Measurements from ENCODE around the gene OR4E1. TPM values are rescaled to one million over a fixed set of nuclear protein-coding genes. Genes with fewer than 3 reads are reported as not detected.

OR4E1 gene
- total RNA-seq, 1 experiment from 2014 or later = not detected

GRCh38 chr14:21656980-21657379 is 16.6 kb downstream of the OR4E1 start:
- no peaks in the 10 kb centered on the region; the same call in 1 of the 2 replicates for H3K27me3 ChIP-seq (ENCODE audit: control insufficient read depth, insufficient read depth, low read length)
- H3K27ac ChIP-seq (ENCODE audit: low read length) = no peak overlapping the region
- no peaks in the 10 kb centered on the region for H3K9me3 ChIP-seq (ENCODE audit: control insufficient read depth, insufficient read depth, low read depth, low read length)
- H3K4me1 ChIP-seq (ENCODE audit: control insufficient read depth, insufficient read depth, low read length) = no peaks in the 10 kb centered on the region
- DNase-seq (ENCODE audit: low read depth, low spot score) = no peak
- no peaks in the 10 kb centered on the region for H3K36me3 ChIP-seq (ENCODE audit: control insufficient read depth, insufficient read depth, low read length)
- ATAC-seq = no peak
- no peak overlapping the region for H3K4me3 ChIP-seq (ENCODE audit: low read depth in 2 of 2, low read length in 2 of 2)
- TF ChIP-seq, protein P1, sequence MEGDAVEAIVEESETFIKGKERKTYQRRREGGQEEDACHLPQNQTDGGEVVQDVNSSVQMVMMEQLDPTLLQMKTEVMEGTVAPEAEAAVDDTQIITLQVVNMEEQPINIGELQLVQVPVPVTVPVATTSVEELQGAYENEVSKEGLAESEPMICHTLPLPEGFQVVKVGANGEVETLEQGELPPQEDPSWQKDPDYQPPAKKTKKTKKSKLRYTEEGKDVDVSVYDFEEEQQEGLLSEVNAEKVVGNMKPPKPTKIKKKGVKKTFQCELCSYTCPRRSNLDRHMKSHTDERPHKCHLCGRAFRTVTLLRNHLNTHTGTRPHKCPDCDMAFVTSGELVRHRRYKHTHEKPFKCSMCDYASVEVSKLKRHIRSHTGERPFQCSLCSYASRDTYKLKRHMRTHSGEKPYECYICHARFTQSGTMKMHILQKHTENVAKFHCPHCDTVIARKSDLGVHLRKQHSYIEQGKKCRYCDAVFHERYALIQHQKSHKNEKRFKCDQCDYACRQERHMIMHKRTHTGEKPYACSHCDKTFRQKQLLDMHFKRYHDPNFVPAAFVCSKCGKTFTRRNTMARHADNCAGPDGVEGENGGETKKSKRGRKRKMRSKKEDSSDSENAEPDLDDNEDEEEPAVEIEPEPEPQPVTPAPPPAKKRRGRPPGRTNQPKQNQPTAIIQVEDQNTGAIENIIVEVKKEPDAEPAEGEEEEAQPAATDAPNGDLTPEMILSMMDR (IDR thresholded peaks at IDR 0.05) = no peak
- in situ Hi-C loops (cut with HindIII; ENCODE audit: low pct_unique_long_range_greater_than_20kb, low sequenced_read_pairs) = no loop called here
- intact Hi-C loops (cut with micrococcal nuclease; ENCODE audit: unreplicated experiment) = no loop called here
- CTCF ChIA-PET = no interaction called here
- BruUV-seq (replicated peaks) = no TSS peak
- POLR2A ChIA-PET = no interaction called here

DNA sequence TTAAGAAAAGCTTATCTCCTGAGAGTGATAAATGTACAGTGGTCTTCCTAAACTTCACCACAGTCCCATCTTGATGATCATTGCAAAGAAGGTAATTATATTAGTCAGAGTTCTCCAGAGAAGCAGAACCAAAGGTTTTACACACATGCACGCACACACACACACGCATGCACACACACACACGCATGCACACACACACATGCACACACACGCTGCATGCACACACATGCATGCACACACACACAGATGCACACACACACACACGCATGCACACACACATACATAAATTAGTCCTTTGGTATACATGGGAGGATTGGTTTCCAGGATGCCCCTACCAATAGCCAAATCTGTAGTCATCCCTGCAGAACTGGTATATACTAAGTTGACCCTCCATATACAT is 19.4 kb downstream of the OR4E1 start:
- TF ChIP-seq, protein P1 (IDR thresholded peaks at IDR 0.05) = no peak
- TF ChIP-seq SIN3A (IDR thresholded peaks at IDR 0.05; ENCODE audit: borderline replicate concordance, insufficient read depth, low read depth, low read length) = no peak
- TF ChIP-seq TCF7L2 (IDR thresholded peaks at IDR 0.05; ENCODE audit: low read depth, low read length) = no peak
- no peak for TF ChIP-seq REST (IDR thresholded peaks at IDR 0.05; ENCODE audit: insufficient read depth in 1 of 2, low read depth in 2 of 2, low read length in 1 of 2)
- TF ChIP-seq POLR2AphosphoS5 (IDR thresholded peaks at IDR 0.05; ENCODE audit: low read depth, low read length) = no peak
- Histone ChIP-seq H3K9me3 (ENCODE audit: control insufficient read depth, insufficient read depth, low read depth, low read length) (no peaks in the 10 kb centered on the region), H3K36me3 (ENCODE audit: control insufficient read depth, insufficient read depth, low read length) (no peaks in the 10 kb centered on the region), H3K27me3 (ENCODE audit: control insufficient read depth, insufficient read depth, low read length) (no peaks in the 10 kb centered on the region; the same call in 1 of the 2 replicates), H3K4me3 (ENCODE audit: low read depth in 2 of 2, low read length in 2 of 2) (no peak overlapping the region), H3K4me1 (ENCODE audit: control insufficient read depth, insufficient read depth, low read length) (no peaks in the 10 kb centered on the region), H3K27ac (ENCODE audit: low read length) (no peak overlapping the region)
- no TSS peak for BruUV-seq (replicated peaks)
- ChIA-PET POLR2A (no interaction called here), CTCF (no interaction called here)
- intact Hi-C loops (cut with micrococcal nuclease; ENCODE audit: unreplicated experiment) (no loop called here), in situ Hi-C loops (cut with HindIII; ENCODE audit: low pct_unique_long_range_greater_than_20kb, low sequenced_read_pairs) (no loop called here)
- DNase-seq (ENCODE audit: low read depth, low spot score) (no peak), ATAC-seq (no peak)

Measured in Panc1 (cell line).